HEK293 (cell line): ENCODE data around the gene TSEN54.
A peak's percentile ranks its signal among the peaks of the same experiment; 100 is the strongest.

ENCODE experiments used
- CTCF ChIA-PET: fragments of 350-600 bp; formaldehyde crosslinking; extraction: SDS; loops from one replicate; lab custom pipeline; 2021; ENCODE audit warnings: antibody characterized with exemption; lab: Yijun Ruan, JAX
- POLR2A ChIA-PET: fragments of 300-600 bp; formaldehyde crosslinking; extraction: SDS; loops from one replicate; lab custom pipeline; 2020; ENCODE audit warnings: antibody characterized with exemption, inconsistent platforms; lab: Yijun Ruan, JAX
- H3K27ac ChIP-seq: fragments of 200-500 bp; sonication (Bioruptor generic); 2 replicates; pipeline ENCODE4 v1.5.1; 2014; ENCODE audit warnings: low read depth, low read length, control low read depth, inconsistent platforms; ENCODE audit errors: extremely low read depth
- H3K36me3 ChIP-seq, 2 experiments: fragments of 200-500 bp in 1 of 2; sonication (Bioruptor generic) in 1 of 2; 1 replicate in 1 of 2; 2 replicates in 1 of 2; pipeline ENCODE4 v1.5.1; 2014 to 2017; ENCODE audit warnings: inconsistent platforms in 2 of 2, low read length in 2 of 2; ENCODE audit not compliant: control insufficient read depth in 2 of 2, insufficient read depth in 1 of 2
- H3K4me1 ChIP-seq: fragments of 200-500 bp; sonication (Bioruptor generic); 2 replicates; pipeline ENCODE4 v1.5.1; 2014; ENCODE audit warnings: mild to moderate bottlenecking, low read length, inconsistent platforms; ENCODE audit not compliant: control insufficient read depth, insufficient read depth
- H3K4me3 ChIP-seq: 2 replicates; pipeline ENCODE4 v1.5.1; 2011; ENCODE audit warnings: low read depth, mild to moderate bottlenecking, control low read depth, low read length, moderate library complexity
- H3K9me3 ChIP-seq: fragments of 200-500 bp; sonication (Bioruptor generic); 2 replicates; pipeline ENCODE4 v1.5.1; 2014; ENCODE audit warnings: low read depth, low read length, inconsistent platforms; ENCODE audit not compliant: control insufficient read depth, insufficient read depth
- ATF2 ChIP-seq: fragments of 450-650 bp; formaldehyde crosslinking; IDR thresholded peaks from 2 replicates; pipeline ENCODE4 v1.5.1; 2016; ENCODE audit warnings: missing biosample characterization, missing genetic modification characterization, low read depth
- HIC1 ChIP-seq: fragments of 450-650 bp; formaldehyde crosslinking; IDR thresholded peaks from 2 replicates; pipeline ENCODE4 v1.5.1; 2016; ENCODE audit warnings: missing biosample characterization, missing genetic modification characterization
- MEIS1 ChIP-seq: sonication (generic); formaldehyde crosslinking; IDR thresholded peaks from 2 replicates; pipeline ENCODE4 v1.8.1; 2022; ENCODE audit warnings: missing genetic modification reagents, mild to moderate bottlenecking, borderline replicate concordance
- OVOL3 ChIP-seq: fragments of 450-650 bp; formaldehyde crosslinking; IDR thresholded peaks from 2 replicates; pipeline ENCODE4 v1.5.1; 2016; ENCODE audit warnings: missing biosample characterization, missing genetic modification characterization
- SALL2 ChIP-seq: fragments of 450-650 bp; formaldehyde crosslinking; IDR thresholded peaks from 2 replicates; pipeline ENCODE4 v1.5.0; 2017; ENCODE audit warnings: missing biosample characterization, mild to moderate bottlenecking, missing genetic modification characterization, borderline replicate concordance
- ZBTB11 ChIP-seq: fragments of 450-650 bp; formaldehyde crosslinking; conservative IDR thresholded peaks from 2 replicates; pipeline ENCODE4 v1.5.1; 2016; ENCODE audit warnings: low read depth, missing biosample characterization, missing genetic modification characterization
- ZBTB20 ChIP-seq: fragments of 450-650 bp; formaldehyde crosslinking; IDR thresholded peaks from 2 replicates; pipeline ENCODE4 v1.5.1; 2016; ENCODE audit warnings: missing biosample characterization, missing genetic modification characterization
- ZNF138 ChIP-seq: fragments of 450-650 bp; formaldehyde crosslinking; IDR thresholded peaks from 2 replicates; pipeline ENCODE4 v1.5.1; 2016; ENCODE audit warnings: missing biosample characterization, missing genetic modification characterization, borderline replicate concordance
- ZNF280D ChIP-seq: fragments of 450-650 bp; formaldehyde crosslinking; IDR thresholded peaks from 2 replicates; pipeline ENCODE4 v1.5.1; 2016; ENCODE audit warnings: missing biosample characterization, missing genetic modification characterization
- ZNF302 ChIP-seq: fragments of 450-650 bp; formaldehyde crosslinking; IDR thresholded peaks from 2 replicates; pipeline ENCODE4 v1.5.1; 2016; ENCODE audit warnings: missing biosample characterization, missing genetic modification characterization, low read depth
- ZNF501 ChIP-seq: fragments of 450-650 bp; formaldehyde crosslinking; IDR thresholded peaks from 2 replicates; pipeline ENCODE4 v1.5.1; 2016; ENCODE audit warnings: missing biosample characterization, missing genetic modification characterization
- ZNF529 ChIP-seq: fragments of 450-650 bp; formaldehyde crosslinking; IDR thresholded peaks from 2 replicates; pipeline ENCODE4 v1.5.1; 2017; ENCODE audit warnings: missing genetic modification characterization, missing biosample characterization; ENCODE audit not compliant: insufficient replicate concordance
- ZNF610 ChIP-seq: fragments of 450-650 bp; formaldehyde crosslinking; IDR thresholded peaks from 2 replicates; pipeline ENCODE4 v1.5.1; 2016; ENCODE audit warnings: missing biosample characterization, missing genetic modification characterization, borderline replicate concordance
- ZNF621 ChIP-seq: fragments of 450-650 bp; formaldehyde crosslinking; IDR thresholded peaks from 2 replicates; pipeline ENCODE4 v1.5.1; 2017; ENCODE audit warnings: missing biosample characterization, missing genetic modification characterization
- ZNF837 ChIP-seq: fragments of 450-650 bp; formaldehyde crosslinking; IDR thresholded peaks from 2 replicates; pipeline ENCODE4 v1.5.1; 2016; ENCODE audit warnings: missing biosample characterization, missing genetic modification characterization
- ZSCAN18 ChIP-seq: fragments of 450-650 bp; formaldehyde crosslinking; IDR thresholded peaks from 2 replicates; pipeline ENCODE4 v1.5.1; 2016; ENCODE audit warnings: missing biosample characterization, missing genetic modification characterization

The TSEN54 gene

GRCh38 chr17:75515496-75516254 is 653 bp upstream of the TSEN54 start, which contains the start of gene CASKIN2 (continued):
- TF ChIP-seq ZBTB11 (tag by site-specific recombination) (no peak; the same call in 1 of the 2 replicates), ATF2 (tag by site-specific recombination) (no peak), ZNF621 (tag by site-specific recombination) (no peak)

- Histone ChIP-seq H3K4me1 (no peaks in the 10 kb centered on the region), H3K36me3 (peaks cover 22 to 53% of the 10 kb centered on the region in 2 experiments; a peak in 2 of 3 replicates), H3K9me3 (no peaks in the 10 kb centered on the region), H3K27ac (peak overlapping the region; percentile 71; the same call in 1 of the 2 replicates), H3K4me3 (peak overlapping the region; percentile 87)
- ChIA-PET CTCF (interaction anchor here (0.6 to 3.3 kb wide), 34 partner anchors 8 to 276 kb away, joined by 3 to 20 read pairs (median 4); partner anchors contain the start of genes LLGL2, MIF4GD, SMIM5 and TMEM94), POLR2A (interaction anchor here (0.6 to 1.7 kb wide), 18 partner anchors 8 to 644 kb away, joined by 3 to 35 read pairs (median 4); partner anchors contain the start of genes FDXR, GGA3, LLGL2 and MRPS7)
- TF ChIP-seq MEIS1 (CRISPR knock-in tag): no peak; the same call in 1 of the 2 replicates
- no peak for TF ChIP-seq OVOL3 (tag by site-specific recombination)
- TF ChIP-seq SALL2 (tag by site-specific recombination): no peak
- peak; percentile 88 for TF ChIP-seq ZBTB20 (tag by site-specific recombination)
- TF ChIP-seq ZSCAN18 (tag by site-specific recombination): no peak
- TF ChIP-seq ZNF302 (tag by site-specific recombination): no peak
- TF ChIP-seq ZNF501 (tag by site-specific recombination): no peak
- TF ChIP-seq ZNF837 (tag by site-specific recombination): no peak
- TF ChIP-seq ZNF529 (tag by site-specific recombination): no peak
- no peak for TF ChIP-seq ZNF280D (tag by site-specific recombination)
- no peak for TF ChIP-seq ZNF138 (tag by site-specific recombination)
- TF ChIP-seq HIC1 (tag by site-specific recombination): 0 out of 2 replicates have a peak, but pooled peaks have one; percentile 14
- no peak for TF ChIP-seq ZNF610 (tag by site-specific recombination)
These were observed 430 bp downstream of the TSEN54 start for GRCh38 chr17:75516619-75517296.
